GM19043 (cell line): ENCODE results near the gene FAM204A.

Experiments used
- ATAC-seq: cut with Tn5 transposase; IDR thresholded peaks from one replicate; pipeline ENCODE4 v1.9.1; 2021; ENCODE audit warnings: low read depth; ENCODE audit not compliant: unreplicated experiment

FAM204A gene

GRCh38 chr10:118341791-118342637 is at the start of gene FAM204A:
Gene FAM204A (minus strand): TSS chr10:118342324. CDS start chr10:118336415, 5,909 bp downstream.
- peak; percentile 100 for ATAC-seq

DNA sequence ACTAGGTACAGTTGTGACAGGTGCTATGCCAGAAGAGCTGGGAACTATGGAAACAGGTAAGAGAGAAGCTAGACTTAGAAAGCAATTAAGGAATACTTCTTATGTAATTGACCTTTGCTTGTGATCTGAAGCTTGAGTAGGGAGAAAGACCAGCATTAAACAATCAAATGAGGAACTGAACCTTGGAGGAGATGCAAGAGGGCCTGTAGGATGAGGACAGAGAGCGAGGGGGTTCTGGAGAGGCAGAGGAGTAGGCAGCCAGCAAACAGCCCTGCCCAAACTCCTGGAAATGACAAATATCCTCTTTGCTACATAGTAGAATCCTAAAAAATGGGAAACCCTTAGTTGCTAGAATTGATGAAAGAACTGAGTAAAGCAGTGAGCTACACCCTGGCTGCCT is 41.6 kb upstream of the FAM204A start:
- ATAC-seq, result no peak

DNA sequence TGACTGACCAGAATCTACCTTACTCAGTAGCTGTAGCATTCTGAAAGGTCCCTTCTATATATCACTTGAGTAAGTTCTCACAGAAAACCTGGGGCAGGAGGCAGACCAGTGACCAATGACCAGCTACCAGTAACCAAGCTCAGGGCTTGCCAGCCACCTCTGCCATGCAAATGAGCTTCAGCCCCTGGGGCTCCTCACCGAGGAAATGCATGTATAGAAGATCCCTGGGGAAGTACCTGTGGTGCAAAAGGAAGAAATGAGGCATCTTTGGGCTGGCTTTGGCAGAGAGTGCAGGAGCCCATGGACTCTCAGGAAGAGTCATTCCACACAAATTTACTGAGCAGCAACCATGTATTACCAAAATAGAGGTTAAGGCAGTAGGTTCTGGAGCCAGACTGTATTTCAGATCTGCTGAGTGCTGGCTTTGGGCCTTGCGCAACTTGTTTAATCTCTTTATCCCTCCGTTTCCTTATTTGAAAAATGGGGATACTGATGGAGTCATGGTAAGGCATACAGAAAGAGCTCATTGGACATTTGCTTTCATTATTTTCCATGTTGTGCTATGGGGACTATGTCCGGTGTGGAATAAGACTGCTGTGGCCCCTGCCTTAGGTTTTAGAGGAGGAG is 41.1 kb upstream of the FAM204A start:
- ATAC-seq, result no peak

- ATAC-seq, result no peak
Observed at GRCh38 chr10:118374404-118374803, 32.3 kb upstream of the FAM204A start.

DNA sequence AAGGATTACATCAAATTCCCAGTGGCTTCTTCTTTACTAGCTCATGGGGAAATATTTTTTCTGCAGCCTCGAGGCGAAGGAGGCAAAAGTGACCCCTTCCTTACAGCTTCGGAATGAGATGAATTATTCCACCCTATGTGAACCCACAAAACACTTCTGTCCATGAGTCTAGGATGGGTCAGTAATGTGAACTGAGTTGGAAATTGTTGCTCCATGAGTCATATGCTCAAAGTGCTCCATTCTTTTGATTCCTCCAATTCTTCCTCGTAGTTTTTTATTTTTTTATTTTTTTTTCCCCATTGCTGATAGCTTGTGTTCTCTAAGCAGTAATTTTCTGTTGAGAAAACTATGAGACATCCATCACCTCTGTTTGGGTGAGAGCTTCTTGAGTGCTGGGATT is 31.7 kb upstream of the FAM204A start:
- no peak for ATAC-seq

GRCh38 chr10:118370499-118370898 is 28.4 kb upstream of the FAM204A start:
- no peak for ATAC-seq

GRCh38 chr10:118369641-118370205 is 27.6 kb upstream of the FAM204A start:
- no peak for ATAC-seq

DNA sequence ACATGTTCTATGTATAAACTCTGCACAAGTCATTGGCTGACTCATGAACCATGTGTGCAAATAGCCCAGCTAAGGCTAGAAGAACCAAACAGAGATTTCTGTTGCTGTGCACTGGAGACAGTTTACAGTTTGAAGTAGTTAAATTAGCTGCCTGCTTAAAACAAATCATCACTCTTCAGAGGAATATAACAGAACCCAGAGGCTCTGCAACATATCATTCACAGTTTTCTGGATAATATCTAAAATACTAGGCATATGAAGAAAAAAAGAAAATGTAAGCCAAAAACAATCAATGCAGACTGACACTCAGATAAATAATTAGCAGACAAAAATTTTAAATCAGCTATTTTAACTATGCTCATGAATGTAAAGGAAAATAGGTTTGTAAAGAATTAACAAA is 23.6 kb upstream of the FAM204A start:
- no peak for ATAC-seq

GRCh38 chr10:118362103-118362502 is 20.0 kb upstream of the FAM204A start:
- ATAC-seq, result no peak

DNA sequence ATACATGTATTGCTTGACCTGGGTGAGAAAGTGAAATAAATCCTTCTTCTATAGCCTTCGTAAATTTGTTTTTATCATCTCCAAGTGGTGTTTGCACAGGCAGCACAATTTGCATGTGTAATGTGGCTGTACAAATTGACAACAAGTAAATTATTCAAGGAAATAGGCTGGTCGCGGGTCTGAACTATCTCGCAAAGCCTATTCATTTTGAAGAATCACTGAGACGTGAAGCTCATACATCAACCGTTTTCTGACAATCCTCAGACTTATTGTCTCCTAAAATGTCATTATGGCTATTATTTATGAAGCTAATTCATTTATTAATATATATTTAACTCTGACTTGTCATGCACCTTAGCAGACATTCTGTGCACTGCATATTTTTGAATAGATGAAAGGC is 16.2 kb upstream of the FAM204A start:
- no peak for ATAC-seq

DNA sequence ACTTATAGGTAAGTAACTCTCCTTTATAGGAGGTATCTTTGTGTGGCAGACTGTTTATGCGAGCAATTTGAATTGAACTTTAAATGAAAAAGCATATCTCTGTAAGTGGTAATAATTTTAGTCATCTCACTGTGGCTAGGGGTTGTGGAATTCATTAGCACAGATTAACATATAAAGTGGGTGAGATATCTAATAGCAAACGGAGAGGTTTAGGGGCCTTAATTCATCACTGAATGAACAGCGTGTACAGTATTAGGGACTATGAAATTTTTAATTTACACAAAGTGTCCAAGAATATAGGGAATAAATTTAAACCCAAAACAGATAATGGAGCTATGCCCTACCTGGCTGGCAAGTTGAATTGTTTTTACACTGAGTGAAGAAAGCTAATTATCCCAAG is 15.7 kb upstream of the FAM204A start:
- ATAC-seq, result no peak

DNA sequence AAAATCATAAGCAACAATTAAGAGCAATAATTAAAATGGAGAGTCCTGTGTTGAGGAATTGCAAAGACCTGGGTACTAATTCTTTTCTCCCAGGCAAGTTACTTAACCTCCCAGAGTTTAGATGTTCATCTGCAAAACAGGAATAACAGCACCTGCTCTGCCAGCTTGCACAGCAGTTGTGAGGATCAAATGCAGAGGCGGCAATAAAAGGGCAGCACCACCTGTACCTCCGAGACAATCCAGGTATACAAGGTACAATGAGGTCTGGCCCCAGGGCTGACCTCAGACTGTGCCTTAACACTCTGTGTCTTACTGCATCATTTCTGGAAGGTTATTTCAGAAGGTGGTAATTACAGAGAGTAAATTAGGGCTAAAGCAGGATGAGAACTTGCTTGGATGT is 14.5 kb upstream of the FAM204A start:
- ATAC-seq, result no peak

GRCh38 chr10:118355234-118355633 is 13.1 kb upstream of the FAM204A start:
- ATAC-seq, result no peak

DNA sequence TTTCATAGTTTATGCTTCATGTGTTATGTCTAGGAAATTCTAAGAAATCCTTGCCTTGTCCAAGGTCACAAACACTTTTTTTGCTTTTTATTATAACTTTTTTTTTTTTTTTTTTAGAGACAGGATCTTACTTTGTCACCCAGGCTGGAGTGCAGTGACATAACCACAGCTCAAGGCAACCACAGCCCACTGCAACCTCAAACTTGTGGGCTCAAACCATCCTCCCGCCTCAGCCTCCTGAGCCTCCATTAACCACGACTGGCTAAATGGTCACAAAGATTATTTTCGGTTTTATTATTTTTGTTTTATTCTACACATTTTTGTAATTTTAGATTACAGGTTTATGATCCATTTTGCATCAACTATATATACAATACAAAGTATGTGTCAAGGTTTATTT is 7.1 kb upstream of the FAM204A start:
- no peak for ATAC-seq

DNA sequence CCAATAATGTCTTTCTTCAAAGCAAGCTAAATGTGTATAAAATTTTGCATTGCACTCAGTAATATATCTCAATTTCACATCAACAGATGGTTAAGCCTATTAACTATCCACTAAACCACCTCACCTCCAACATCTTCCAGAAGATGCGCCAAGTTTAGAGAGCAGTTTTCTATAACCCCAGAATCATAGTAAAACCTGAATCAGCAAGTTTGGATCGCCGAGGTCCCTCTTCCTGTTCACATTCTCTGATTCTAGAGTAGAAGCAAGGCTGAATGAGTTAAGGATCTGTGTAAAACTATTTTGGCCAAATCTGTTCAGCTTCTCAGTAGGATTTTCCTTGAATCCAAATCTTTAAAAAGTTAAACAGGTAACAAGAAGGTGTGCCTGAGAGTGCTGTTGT is 1.4 kb upstream of the FAM204A start:
- no peak for ATAC-seq

DNA sequence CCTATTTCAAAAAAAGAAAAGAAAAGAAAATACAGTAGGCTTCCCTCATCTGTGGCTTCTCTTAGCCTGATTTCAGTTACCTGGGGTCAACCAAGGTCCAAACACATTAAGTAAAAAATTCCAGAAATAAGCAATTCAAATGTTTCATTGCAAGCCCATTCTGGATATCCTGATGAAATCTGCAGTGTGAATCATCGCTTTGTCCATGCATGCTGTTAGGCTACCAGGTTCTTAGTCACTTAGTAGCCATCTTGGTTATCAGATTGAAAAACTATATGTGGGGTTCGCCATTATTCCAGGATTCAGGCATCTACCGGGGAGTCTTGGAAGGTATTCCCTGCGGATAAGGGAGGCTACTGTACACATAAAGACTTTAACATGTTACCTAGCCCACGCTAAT is 991 bp upstream of the FAM204A start:
- ATAC-seq, result no peak

GRCh38 chr10:118342638-118343020 is 505 bp upstream of the FAM204A start:
- ATAC-seq, result no peak

GRCh38 chr10:118340486-118340885 is 1.6 kb downstream of the FAM204A start:
- ATAC-seq, result no peak

- no peak for ATAC-seq
Observed at GRCh38 chr10:118339111-118339510, 3.0 kb downstream of the FAM204A start.

- no peak for ATAC-seq
Observed at GRCh38 chr10:118337356-118337755, 4.8 kb downstream of the FAM204A start.

DNA sequence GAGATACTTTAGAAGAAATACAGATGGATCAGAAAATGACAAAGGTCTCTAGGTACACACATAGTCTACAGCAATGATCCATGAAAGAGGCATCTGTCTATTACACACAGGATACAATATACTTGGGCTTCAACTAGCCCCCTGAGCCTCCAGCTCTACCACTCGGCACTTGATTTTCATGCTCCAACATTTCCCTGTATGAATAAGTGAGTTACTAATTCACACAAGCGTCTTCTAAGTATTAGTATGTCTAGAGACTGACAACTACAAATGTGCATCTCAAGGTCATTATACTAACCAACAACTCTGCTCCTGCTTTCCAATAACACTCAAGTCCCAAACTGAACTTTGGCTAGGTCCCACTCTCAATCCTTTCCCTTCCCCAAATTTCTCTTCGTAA is 8.3 kb downstream of the FAM204A start:
- no peak for ATAC-seq
